ENCODE results near the gene QSOX2.

The QSOX2 gene, protein sequence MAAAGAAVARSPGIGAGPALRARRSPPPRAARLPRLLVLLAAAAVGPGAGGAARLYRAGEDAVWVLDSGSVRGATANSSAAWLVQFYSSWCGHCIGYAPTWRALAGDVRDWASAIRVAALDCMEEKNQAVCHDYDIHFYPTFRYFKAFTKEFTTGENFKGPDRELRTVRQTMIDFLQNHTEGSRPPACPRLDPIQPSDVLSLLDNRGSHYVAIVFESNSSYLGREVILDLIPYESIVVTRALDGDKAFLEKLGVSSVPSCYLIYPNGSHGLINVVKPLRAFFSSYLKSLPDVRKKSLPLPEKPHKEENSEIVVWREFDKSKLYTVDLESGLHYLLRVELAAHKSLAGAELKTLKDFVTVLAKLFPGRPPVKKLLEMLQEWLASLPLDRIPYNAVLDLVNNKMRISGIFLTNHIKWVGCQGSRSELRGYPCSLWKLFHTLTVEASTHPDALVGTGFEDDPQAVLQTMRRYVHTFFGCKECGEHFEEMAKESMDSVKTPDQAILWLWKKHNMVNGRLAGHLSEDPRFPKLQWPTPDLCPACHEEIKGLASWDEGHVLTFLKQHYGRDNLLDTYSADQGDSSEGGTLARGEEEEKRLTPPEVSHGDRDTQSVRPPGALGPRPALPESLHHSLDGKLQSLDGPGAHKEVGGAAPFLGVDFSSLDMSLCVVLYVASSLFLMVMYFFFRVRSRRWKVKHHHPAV

GRCh38 chr9:136245219-136246150 lies at the start of gene QSOX2:
TSS of gene QSOX2 (minus strand) at chr9:136245812. CDS start at chr9:136245803, 9 bp downstream.
- Histone ChIP-seq H3K4me3 (ENCODE audit: low read depth, low read length, poor library complexity, severe bottlenecking) (peak within 1 kb of the TSS; percentile 78), H3K27me3 (ENCODE audit: insufficient read depth, low read length) (peaks cover 8% of the 10 kb centered on the region), H3F3A (ENCODE audit: insufficient read depth, low read length) (peaks cover 9% of the 10 kb centered on the region; the same call in 1 of the 2 replicates), H2AFZ (ENCODE audit: low read length) (no peak within 1 kb of the TSS), H3K4me1 (ENCODE audit: insufficient read depth, low read length, severe bottlenecking) (peaks cover 50% of the 10 kb centered on the region), H3K79me2 (ENCODE audit: insufficient read depth, low read length) (peaks cover 30% of the 10 kb centered on the region), H3K4me2 (ENCODE audit: low read length) (peak within 1 kb of the TSS; percentile 84), H3K9me3 (ENCODE audit: low read length) (no peaks in the 10 kb centered on the region), H4K20me1 (ENCODE audit: insufficient read depth, low read length) (no peaks in the 10 kb centered on the region), H3K27ac (ENCODE audit: low read depth, low read length, poor library complexity, severe bottlenecking) (peak within 1 kb of the TSS; percentile 89), H3K9me2 (ENCODE audit: low read depth, low read length) (no peaks in the 10 kb centered on the region), H3K36me3 (ENCODE audit: insufficient read depth, low read length) (peaks cover 24% of the 10 kb centered on the region), H3K9ac (ENCODE audit: low read length) (peak within 1 kb of the TSS; percentile 74)
- TF ChIP-seq EZH2 (IDR thresholded peaks at IDR 0.05; ENCODE audit: borderline replicate concordance, low read length): no peak
- no peak for TF ChIP-seq CTCF (IDR thresholded peaks at IDR 0.05; ENCODE audit: low read length)

DNA sequence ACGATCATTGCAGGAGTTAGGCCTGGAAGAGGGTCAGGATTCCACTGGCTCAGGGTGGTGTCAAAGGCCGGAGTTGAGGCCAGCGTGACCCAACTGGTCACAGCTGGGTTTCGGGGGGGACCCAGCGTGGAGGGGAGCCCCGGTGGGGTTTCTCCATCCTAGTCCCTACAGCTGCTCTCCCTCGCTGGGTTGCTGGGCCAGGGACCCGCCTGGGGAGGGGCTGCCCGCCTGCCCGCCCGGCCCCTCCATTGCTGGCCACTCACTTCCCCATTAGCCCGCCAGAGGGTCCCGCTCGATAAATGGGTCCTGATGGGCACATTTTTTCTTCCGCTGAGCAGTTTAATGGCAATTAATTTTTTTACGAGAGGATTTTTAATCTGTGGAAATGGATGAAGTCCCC lies 49.4 kb upstream of the QSOX2 start:
- no peaks in the 10 kb centered on the region for H3K9me3 ChIP-seq (ENCODE audit: low read length)
- no peak overlapping the region for H2AFZ ChIP-seq (ENCODE audit: low read length)
- no peaks in the 10 kb centered on the region for H4K20me1 ChIP-seq (ENCODE audit: insufficient read depth, low read length)
- H3K79me2 ChIP-seq (ENCODE audit: insufficient read depth, low read length): no peaks in the 10 kb centered on the region
- H3K4me2 ChIP-seq (ENCODE audit: low read length): no peak overlapping the region
- no peaks in the 10 kb centered on the region for H3K36me3 ChIP-seq (ENCODE audit: insufficient read depth, low read length)
- H3F3A ChIP-seq (ENCODE audit: insufficient read depth, low read length): no peaks in the 10 kb centered on the region
- H3K9ac ChIP-seq (ENCODE audit: low read length): no peak overlapping the region
- TF ChIP-seq EZH2 (IDR thresholded peaks at IDR 0.05; ENCODE audit: borderline replicate concordance, low read length) (no peak), CTCF (IDR thresholded peaks at IDR 0.05; ENCODE audit: low read length) (no peak)
- no peaks in the 10 kb centered on the region for H3K4me1 ChIP-seq (ENCODE audit: insufficient read depth, low read length, severe bottlenecking)
- H3K27ac ChIP-seq (ENCODE audit: low read depth, low read length, poor library complexity, severe bottlenecking): no peak overlapping the region
- H3K9me2 ChIP-seq (ENCODE audit: low read depth, low read length): no peaks in the 10 kb centered on the region
- no peak overlapping the region for H3K4me3 ChIP-seq (ENCODE audit: low read depth, low read length, poor library complexity, severe bottlenecking)
- peaks cover 13% of the 10 kb centered on the region; the same call in 1 of the 2 replicates for H3K27me3 ChIP-seq (ENCODE audit: insufficient read depth, low read length)

- Histone ChIP-seq H3K36me3 (ENCODE audit: insufficient read depth, low read length) (no peaks in the 10 kb centered on the region), H2AFZ (ENCODE audit: low read length) (no peak overlapping the region), H3K79me2 (ENCODE audit: insufficient read depth, low read length) (no peaks in the 10 kb centered on the region), H3K27ac (ENCODE audit: low read depth, low read length, poor library complexity, severe bottlenecking) (no peak overlapping the region), H3K9ac (ENCODE audit: low read length) (no peak overlapping the region), H3K27me3 (ENCODE audit: insufficient read depth, low read length) (peaks cover 13% of the 10 kb centered on the region; the same call in 1 of the 2 replicates), H3K4me1 (ENCODE audit: insufficient read depth, low read length, severe bottlenecking) (no peaks in the 10 kb centered on the region), H4K20me1 (ENCODE audit: insufficient read depth, low read length) (no peaks in the 10 kb centered on the region), H3K9me2 (ENCODE audit: low read depth, low read length) (no peaks in the 10 kb centered on the region), H3K4me3 (ENCODE audit: low read depth, low read length, poor library complexity, severe bottlenecking) (no peak overlapping the region), H3K4me2 (ENCODE audit: low read length) (no peak overlapping the region), H3K9me3 (ENCODE audit: low read length) (no peaks in the 10 kb centered on the region), H3F3A (ENCODE audit: insufficient read depth, low read length) (no peaks in the 10 kb centered on the region)
- no peak for TF ChIP-seq EZH2 (IDR thresholded peaks at IDR 0.05; ENCODE audit: borderline replicate concordance, low read length)
- no peak for TF ChIP-seq CTCF (IDR thresholded peaks at IDR 0.05; ENCODE audit: low read length)
Observed at GRCh38 chr9:136294437-136294836, 48.8 kb upstream of the QSOX2 start.
